ENCODE data around the gene CD79B.

DNA sequence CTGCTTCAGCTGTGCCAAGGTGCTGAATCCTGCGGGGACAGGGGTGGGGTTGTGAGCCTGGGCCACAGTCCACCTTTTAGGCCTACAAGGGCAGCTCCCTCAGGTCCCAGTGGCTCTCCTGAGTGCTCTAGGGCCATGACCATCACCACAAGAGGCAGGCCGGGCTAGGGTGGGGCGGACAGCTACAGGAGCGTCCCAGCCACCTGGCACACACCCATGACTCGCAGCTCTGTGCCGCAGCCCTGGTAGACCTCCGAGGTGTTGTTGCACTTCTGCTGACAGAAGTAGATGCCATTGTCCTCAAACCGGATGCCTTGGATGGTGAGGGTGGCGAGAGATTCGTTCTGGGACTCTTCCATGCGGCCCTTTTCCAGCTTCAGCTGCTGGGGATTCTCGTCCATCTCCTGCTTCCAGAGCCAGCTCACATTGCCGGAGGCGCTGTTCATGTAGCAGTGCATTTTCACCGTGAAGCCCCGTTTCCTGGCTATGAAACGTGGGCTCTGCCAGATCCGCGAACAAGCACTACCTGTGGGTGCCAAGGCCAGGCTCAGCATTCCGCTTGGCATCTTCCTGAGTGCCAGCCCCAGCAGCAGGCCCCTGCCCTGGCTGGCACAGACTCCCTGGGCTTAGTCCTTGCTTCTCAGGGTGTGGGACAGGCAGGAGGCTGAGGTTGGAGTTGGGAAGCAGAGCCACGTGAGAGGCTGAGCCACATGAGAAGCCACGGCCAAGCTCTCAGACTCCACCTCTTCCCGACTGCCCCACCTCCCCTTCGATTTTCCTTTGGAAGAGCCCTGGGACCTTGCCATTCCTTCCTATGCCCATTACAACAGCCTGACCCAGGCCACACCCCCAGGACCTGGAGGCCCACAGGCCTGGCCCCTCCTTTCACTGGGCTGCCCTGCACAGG lies 2.0 kb downstream of the CD79B start:
- TF ChIP-seq YY1 (IDR thresholded peaks at IDR 0.05; ENCODE audit: insufficient read depth, insufficient read length) (no peak), ZNF274 (IDR thresholded peaks at IDR 0.05; ENCODE audit: low read depth, low read length) (no peak)

Data from NT2/D1 (cell line).